Neural progenitor cell (in vitro differentiated cells): Measurements from ENCODE around the gene UPK2.

Experiments used
- EZH2 ChIP-seq: fragments of 200-600 bp; sonication (generic); IDR thresholded peaks from 2 replicates; pipeline ENCODE4 v1.6.1; 2017; ENCODE audit warnings: antibody characterized with exemption, mild to moderate bottlenecking, moderate library complexity
- EZH2phosphoT487 ChIP-seq: fragments of 200-600 bp; sonication (generic); IDR thresholded peaks from 2 replicates; pipeline ENCODE4 v1.6.1; 2017; ENCODE audit warnings: antibody characterized with exemption

DNA sequence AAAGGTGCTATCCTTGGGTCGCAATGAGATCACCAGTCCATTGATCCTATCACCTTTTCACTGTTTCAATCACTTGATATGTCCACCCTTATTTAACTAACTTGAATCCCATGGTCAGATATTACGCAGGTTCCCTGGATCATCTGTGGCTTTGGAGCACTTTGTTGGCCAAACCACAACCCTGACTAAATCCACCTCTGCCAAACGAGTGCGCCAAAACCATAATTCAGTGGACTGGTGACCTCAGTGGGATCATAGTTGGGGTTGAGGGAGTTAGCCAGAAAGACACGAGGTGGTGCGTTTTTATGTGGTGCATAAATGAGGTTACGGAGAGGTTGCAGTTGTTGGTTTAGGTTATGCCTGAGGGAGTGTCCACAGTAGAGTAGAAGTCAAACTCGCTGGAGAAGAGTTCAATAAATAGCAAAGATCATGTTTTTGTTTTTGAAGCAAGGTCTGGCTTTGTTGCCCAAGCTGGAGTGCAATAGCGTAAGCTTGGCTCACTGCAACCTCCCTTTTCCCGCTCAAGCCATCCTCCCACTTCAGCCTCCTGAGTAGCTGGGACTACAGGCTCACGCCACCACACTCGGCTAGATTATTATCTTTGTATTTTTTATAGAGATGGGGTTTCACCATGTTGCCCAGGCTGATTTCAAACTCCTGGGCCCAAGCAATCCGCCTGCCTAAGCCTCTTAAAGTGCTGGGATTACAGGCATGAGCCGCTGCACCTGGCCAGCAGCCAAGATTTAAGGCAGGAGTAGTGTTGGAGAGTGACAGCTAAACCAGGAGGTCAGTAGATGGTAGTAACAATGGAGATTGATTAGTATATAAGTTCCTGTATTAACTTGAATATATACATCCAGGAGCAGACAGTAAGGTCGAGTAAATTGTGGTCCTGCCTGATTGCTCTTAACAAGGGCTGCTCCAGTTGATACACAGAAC is 19.9 kb downstream of the UPK2 start:
- TF ChIP-seq EZH2phosphoT487 (no peak), EZH2 (no peak)
